NCI-H526 treated with DMSO at 0.1 percent for 48 hours (cell line): Measurements from ENCODE around the gene BTBD3.

Experiments
- DNase-seq: peaks from one replicate; lab custom pipeline; 2025; lab: John Stamatoyannopoulos, UW

BTBD3 gene

GRCh38 chr20:11918391-11918845, 725 bp downstream of the BTBD3 start:
- DNase-seq, result no peak

GRCh38 chr20:11918981-11919380, 1.3 kb downstream of the BTBD3 start:
- DNase-seq, result peak; percentile 91

GRCh38 chr20:11919581-11919980, 1.9 kb downstream of the BTBD3 start:
- no peak for DNase-seq

GRCh38 chr20:11920083-11920482, 2.4 kb downstream of the BTBD3 start:
- DNase-seq, result no peak

GRCh38 chr20:11921321-11921720, 3.6 kb downstream of the BTBD3 start:
- no peak for DNase-seq

- DNase-seq, result no peak
Measured at GRCh38 chr20:11922561-11922960, 4.9 kb downstream of the BTBD3 start.

- DNase-seq, result no peak
Measured at GRCh38 chr20:11924923-11925322, 7.2 kb downstream of the BTBD3 start.

GRCh38 chr20:11926292-11926998, 8.8 kb downstream of the BTBD3 start:
- DNase-seq, result no peak

GRCh38 chr20:11929947-11930346, 12.3 kb downstream of the BTBD3 start:
- DNase-seq, result no peak

GRCh38 chr20:11935212-11936154, 17.8 kb downstream of the BTBD3 start:
- no peak for DNase-seq

GRCh38 chr20:11936157-11936556, 18.5 kb downstream of the BTBD3 start:
- no peak for DNase-seq

GRCh38 chr20:11937230-11937629, 19.5 kb downstream of the BTBD3 start:
- DNase-seq, result no peak

- no peak for DNase-seq
Measured at GRCh38 chr20:11941593-11942246, 24.0 kb downstream of the BTBD3 start.

- DNase-seq, result no peak
Measured at GRCh38 chr20:11943778-11944177, 26.1 kb downstream of the BTBD3 start.

GRCh38 chr20:11948806-11949205, 31.1 kb downstream of the BTBD3 start:
- DNase-seq, result no peak

- no peak for DNase-seq
Measured at GRCh38 chr20:11949711-11950110, 32.0 kb downstream of the BTBD3 start.

- DNase-seq, result no peak
Measured at GRCh38 chr20:11951696-11952095, 34.0 kb downstream of the BTBD3 start.

GRCh38 chr20:11952639-11953038, 34.9 kb downstream of the BTBD3 start:
- DNase-seq, result peak; percentile 88

GRCh38 chr20:11957911-11958310, 40.2 kb downstream of the BTBD3 start:
- DNase-seq, result no peak

GRCh38 chr20:11958855-11959254, 41.2 kb downstream of the BTBD3 start:
- DNase-seq, result no peak

- DNase-seq, result no peak
Measured at GRCh38 chr20:11965602-11966001, 47.9 kb downstream of the BTBD3 start.

GRCh38 chr20:11966186-11966585, 48.5 kb downstream of the BTBD3 start:
- no peak for DNase-seq
